ENCODE measurements around the gene ARHGEF33.

ARHGEF33 gene

DNA sequence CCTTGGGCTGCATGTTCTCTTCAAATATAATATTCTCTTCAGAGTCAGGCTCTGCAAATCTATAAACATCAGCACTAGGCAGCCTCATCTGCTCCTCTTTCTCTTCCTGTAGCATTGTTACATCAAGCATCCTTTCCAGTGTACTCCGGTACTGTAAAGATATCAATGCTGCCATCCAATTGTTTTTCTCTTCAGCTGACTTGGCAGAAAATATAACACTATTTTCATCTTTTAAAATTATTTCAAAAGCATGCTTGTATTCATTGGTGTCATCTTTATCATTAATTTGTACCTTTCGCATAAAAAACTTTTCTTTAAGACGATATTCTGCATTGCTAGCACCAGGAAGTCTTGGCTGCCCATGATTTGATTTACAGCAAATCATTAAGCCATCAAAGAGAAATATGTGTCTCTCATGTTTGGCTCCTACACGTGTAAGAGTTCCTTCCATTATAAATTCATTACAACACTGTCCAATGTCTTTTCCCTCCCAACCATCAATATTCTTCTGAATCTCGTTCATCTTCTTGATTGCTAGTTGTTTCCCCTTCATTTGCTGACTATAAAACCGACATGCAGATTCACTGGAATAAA lies 133.1 kb downstream of the ARHGEF33 start:
- DNase-seq = no peak

DNA sequence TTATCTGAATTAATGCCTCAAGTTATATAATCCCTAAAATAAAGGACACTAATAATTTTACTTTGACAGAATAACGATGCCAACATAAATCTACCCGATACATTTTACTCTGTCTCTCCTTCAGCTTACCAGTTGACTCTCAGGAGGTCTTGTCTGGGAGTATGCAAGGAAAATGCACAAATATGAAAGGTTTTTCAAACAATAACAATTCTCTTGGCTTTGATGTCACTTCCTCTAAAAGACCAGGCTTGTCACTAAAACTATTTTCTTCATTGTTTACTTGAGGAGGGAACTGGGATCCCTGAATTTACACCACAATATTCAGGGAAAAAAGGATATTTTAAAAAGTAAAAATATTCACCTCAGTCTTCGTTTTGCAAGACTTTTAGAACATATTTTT lies 134.0 kb downstream of the ARHGEF33 start:
- no peak for DNase-seq

DNA sequence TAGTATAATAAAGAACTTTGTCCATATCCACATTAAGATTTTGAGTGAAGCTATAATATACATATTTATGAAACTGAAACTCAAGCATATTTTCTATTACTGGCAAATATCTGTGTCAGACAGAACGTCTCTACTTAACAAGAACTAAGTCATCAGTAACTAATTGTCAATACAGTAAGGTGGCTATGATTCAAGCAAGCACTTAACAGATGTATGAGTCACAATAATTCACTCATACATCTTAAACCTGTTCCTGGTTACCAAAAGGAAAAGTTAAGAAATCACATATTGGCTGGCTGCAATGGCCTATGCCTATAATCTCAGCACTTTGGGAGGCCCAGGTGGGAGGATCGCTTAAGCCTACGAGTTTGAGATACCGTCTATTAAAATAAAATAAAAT lies 135.2 kb downstream of the ARHGEF33 start:
- DNase-seq = no peak

Data from stimulated activated CD4-positive, alpha-beta T cell treated with anti-CD3 and anti-CD28 coated beads, Interleukin-2, amount 100 ng/mL, for 24 hours (primary cell).